IMR-90 (cell line): Measurements from ENCODE around the gene BRD1. TPM values are rescaled to one million over a fixed set of nuclear protein-coding genes. Genes with fewer than 3 reads are reported as not detected.

Experiments
- ATAC-seq: fragments of 200-7000 bp; cut with Tn5 transposase; 2 replicates; pipeline ENCODE4 v1.9.1; 2020; ENCODE audit warnings: low read depth, mild to moderate bottlenecking, moderate library complexity
- BruUV-seq: library from RNA; stranded (reverse); fragments of 400-500 nt; replicated peaks from 2 replicates; lab custom pipeline; 2021; lab: Mats Ljungman, UMichigan
- CTCF ChIA-PET: fragments of 300-600 bp; formaldehyde crosslinking; extraction: SDS; loops from one replicate; lab custom pipeline; 2021; ENCODE audit warnings: antibody characterized with exemption; lab: Yijun Ruan, JAX
- POLR2A ChIA-PET: fragments of 300-600 bp; sonication (Branson Sonifier 250); formaldehyde crosslinking; loops from one replicate; lab custom pipeline; 2022; ENCODE audit warnings: antibody characterized with exemption; ENCODE audit not compliant: unreplicated experiment; lab: Charles Lee
- DNase-seq: peaks from one replicate; pipeline ENCODE4 v3.0.0; 2013
- H2AFZ ChIP-seq: replicated peaks from 2 replicates; pipeline ENCODE3; 2013; ENCODE audit warnings: low read length, mild to moderate bottlenecking; ENCODE audit not compliant: poor library complexity
- H2AK5ac ChIP-seq: 2 replicates; pipeline ENCODE4 v1.6.1; 2013; ENCODE audit warnings: low read depth, low read length, inconsistent platforms
- H2AK9ac ChIP-seq: replicated peaks from 2 replicates; pipeline ENCODE3; 2013; ENCODE audit warnings: mild to moderate bottlenecking, low read depth, low read length, moderate library complexity; ENCODE audit not compliant: poor library complexity
- H2BK120ac ChIP-seq: 2 replicates; pipeline ENCODE4 v1.6.1; 2013; ENCODE audit warnings: low read depth, low read length, inconsistent platforms
- H2BK15ac ChIP-seq: 3 replicates; pipeline ENCODE4 v1.6.1; 2013; ENCODE audit warnings: low read depth, low read length, inconsistent platforms
- H2BK20ac ChIP-seq: 2 replicates; pipeline ENCODE4 v1.6.1; 2013; ENCODE audit warnings: low read depth, mild to moderate bottlenecking, inconsistent platforms, low read length, moderate library complexity
- H2BK5ac ChIP-seq: 2 replicates; pipeline ENCODE4 v1.6.1; 2013; ENCODE audit warnings: mild to moderate bottlenecking, low read depth, low read length, inconsistent platforms; ENCODE audit not compliant: poor library complexity, severe bottlenecking
- H3K14ac ChIP-seq: replicated peaks from 2 replicates; pipeline ENCODE4 v1.6.1; 2013; ENCODE audit warnings: low read depth, low read length, inconsistent platforms
- H3K18ac ChIP-seq: 2 replicates; pipeline ENCODE4 v1.6.1; 2013; ENCODE audit warnings: low read depth, low read length, control low read depth
- H3K23ac ChIP-seq: 2 replicates; pipeline ENCODE4 v1.6.1; 2013; ENCODE audit warnings: low read depth, low read length, inconsistent platforms
- H3K27ac ChIP-seq: 2 replicates; pipeline ENCODE4 v1.5.1; 2013; ENCODE audit warnings: mild to moderate bottlenecking, control low read depth, low read length; ENCODE audit not compliant: insufficient read depth
- H3K27me3 ChIP-seq: 2 replicates; pipeline ENCODE4 v1.6.1; 2013; ENCODE audit warnings: low read length; ENCODE audit not compliant: control insufficient read depth, insufficient read depth
- H3K36me3 ChIP-seq: 2 replicates; pipeline ENCODE4 v1.6.1; 2013; ENCODE audit warnings: low read length, mixed read lengths; ENCODE audit not compliant: control insufficient read depth, insufficient read depth
- H3K4ac ChIP-seq: 2 replicates; pipeline ENCODE4 v1.6.1; 2013; ENCODE audit warnings: low read depth, low read length, inconsistent platforms
- H3K4me1 ChIP-seq: 2 replicates; pipeline ENCODE4 v1.6.1; 2013; ENCODE audit warnings: low read length, mixed read lengths; ENCODE audit not compliant: control insufficient read depth, insufficient read depth
- H3K4me2 ChIP-seq: 2 replicates; pipeline ENCODE4 v1.6.1; 2013; ENCODE audit warnings: low read depth, mild to moderate bottlenecking, control low read depth, low read length, moderate library complexity
- H3K4me3 ChIP-seq: 2 replicates; pipeline ENCODE4 v1.5.1; 2013; ENCODE audit warnings: low read depth, mild to moderate bottlenecking, control low read depth, low read length, moderate library complexity; ENCODE audit not compliant: insufficient read depth
- H3K56ac ChIP-seq: 2 replicates; pipeline ENCODE4 v1.6.1; 2013; ENCODE audit warnings: low read length, inconsistent platforms; ENCODE audit not compliant: insufficient read depth; ENCODE audit errors: extremely low read depth
- H3K79me1 ChIP-seq, 2 experiments: 2 replicates each; pipeline ENCODE4 v1.6.1; 2013; ENCODE audit warnings: low read length in 2 of 2, inconsistent platforms in 1 of 2, low read depth in 1 of 2
- H3K9ac ChIP-seq: 2 replicates; pipeline ENCODE4 v1.6.1; 2013; ENCODE audit warnings: low read depth, low read length, control low read depth
- H3K9me1 ChIP-seq: 2 replicates; pipeline ENCODE4 v1.6.1; 2013; ENCODE audit warnings: low read length, inconsistent platforms; ENCODE audit not compliant: insufficient read depth
- H3K9me3 ChIP-seq: 2 replicates; pipeline ENCODE4 v1.6.1; 2013; ENCODE audit warnings: low read length; ENCODE audit not compliant: control insufficient read depth, insufficient read depth
- H4K20me1 ChIP-seq: 2 replicates; pipeline ENCODE4 v1.6.1; 2013; ENCODE audit warnings: low read length, inconsistent platforms; ENCODE audit not compliant: insufficient read depth
- H4K5ac ChIP-seq: 2 replicates; pipeline ENCODE4 v1.6.1; 2013; ENCODE audit warnings: mild to moderate bottlenecking, low read depth, low read length, control low read depth
- H4K8ac ChIP-seq, 2 experiments: 2 replicates each; pipeline ENCODE4 v1.6.1; 2013; ENCODE audit warnings: low read depth in 2 of 2, low read length in 2 of 2, control low read depth in 1 of 2, inconsistent platforms in 1 of 2
- H4K91ac ChIP-seq: 2 replicates; pipeline ENCODE4 v1.6.1; 2013; ENCODE audit warnings: low read depth, low read length, inconsistent platforms; ENCODE audit not compliant: insufficient read depth
- BHLHE40 ChIP-seq: fragments of 150-350 bp; IDR thresholded peaks from 2 replicates; pipeline ENCODE4 v1.6.1; 2016; ENCODE audit warnings: mild to moderate bottlenecking, low read depth, low read length
- CEBPB ChIP-seq: IDR thresholded peaks from 2 replicates; pipeline ENCODE4 v1.6.1; 2012; ENCODE audit warnings: low read depth, low read length, improper control_type of control experiment
- CHD1 ChIP-seq: IDR thresholded peaks from 2 replicates; pipeline ENCODE4 v1.6.1; 2012; ENCODE audit warnings: low read depth, low read length, improper control_type of control experiment
- FOS ChIP-seq: fragments of 150-350 bp; IDR thresholded peaks from 2 replicates; pipeline ENCODE4 v1.6.1; 2016; ENCODE audit warnings: low read depth, low read length
- MAFK ChIP-seq: IDR thresholded peaks from 2 replicates; pipeline ENCODE4 v1.6.1; 2012; ENCODE audit warnings: low read depth, low read length, improper control_type of control experiment
- MAZ ChIP-seq: IDR thresholded peaks from 2 replicates; pipeline ENCODE4 v1.6.1; 2012; ENCODE audit warnings: low read depth, mild to moderate bottlenecking, low read length, improper control_type of control experiment, moderate library complexity, borderline replicate concordance
- MXI1 ChIP-seq: IDR thresholded peaks from 2 replicates; pipeline ENCODE4 v1.6.1; 2012; ENCODE audit warnings: low read depth, mild to moderate bottlenecking, low read length, moderate library complexity, borderline replicate concordance
- NFE2L2 ChIP-seq: fragments of 150-350 bp; IDR thresholded peaks from 2 replicates; pipeline ENCODE4 v1.6.1; 2016; ENCODE audit warnings: low read depth, mild to moderate bottlenecking, low read length
- POLR2A ChIP-seq: IDR thresholded peaks from 2 replicates; pipeline ENCODE4 v1.6.1; 2012; ENCODE audit warnings: mild to moderate bottlenecking, low read depth, low read length
- RAD21 ChIP-seq: IDR thresholded peaks from 2 replicates; pipeline ENCODE4 v1.6.1; 2012; ENCODE audit warnings: low read length, improper control_type of control experiment
- RCOR1 ChIP-seq: IDR thresholded peaks from 2 replicates; pipeline ENCODE4 v1.6.1; 2012; ENCODE audit warnings: mild to moderate bottlenecking, low read length, improper control_type of control experiment; ENCODE audit not compliant: insufficient replicate concordance
- RFX5 ChIP-seq: IDR thresholded peaks from 2 replicates; pipeline ENCODE4 v1.8.0; 2012; ENCODE audit warnings: low read depth, mild to moderate bottlenecking, low read length, moderate library complexity
- SMC3 ChIP-seq: fragments of 150-350 bp; IDR thresholded peaks from 2 replicates; pipeline ENCODE4 v1.6.1; 2016; ENCODE audit warnings: low read depth, mild to moderate bottlenecking, antibody characterized with exemption, low read length, moderate library complexity
- WGBS, 2 experiments: methylation state at CpG; one replicate each; pipeline versions ENCODE4 v1.1.5 to v1.1.7; 2013; ENCODE audit warnings: missing lambda C conversion rate in 2 of 2; ENCODE audit not compliant: insufficient read length in 1 of 2; ENCODE audit errors: extremely low coverage in 2 of 2; 5-methylcytosine and 5-hydroxymethylcytosine counted together
- dilution Hi-C: fragments of 300-500 bp; cut with HindIII; formaldehyde crosslinking; loops from one replicate; pipeline ENCODE4 v1.14.3; 2018; ENCODE audit warnings: low sequenced_read_pairs; ENCODE audit not compliant: unreplicated experiment
- in situ Hi-C: fragments of 300-500 bp; cut with MboI; formaldehyde crosslinking; loops from 3 replicates; pipeline ENCODE4 v1.14.3; 2019; ENCODE audit warnings: low sequenced_read_pairs, inconsistent platforms, mixed read lengths
- intact Hi-C: fragments of 100-400 bp; cut with micrococcal nuclease; formaldehyde crosslinking; loops from 2 replicates; pipeline ENCODE4 v1.10.0; 2022
- polyA plus RNA-seq, 3 experiments: library from polyadenylated mRNA; depleted of rRNA; stranded (reverse); fragments of >200 nt; gene quantifications; 2 replicates each; pipeline ENCODE4 v1.2.3, GENCODE V29; 2012; ENCODE audit warnings: low replicate concordance in 1 of 3
- total RNA-seq: library from RNA; depleted of rRNA; stranded (reverse); fragments of >200 nt; gene quantifications from 2 replicates; pipeline ENCODE4 v1.2.3, GENCODE V29; 2012
- TF ChIP-seq, protein P1 (sequence below): fragments of 150-350 bp; IDR thresholded peaks from 2 replicates; pipeline ENCODE4 v1.6.1; 2017; ENCODE audit warnings: mild to moderate bottlenecking, antibody characterized with exemption, low read length, low read depth
- TF ChIP-seq, protein P2 (sequence below): conservative IDR thresholded peaks from 2 replicates; pipeline ENCODE4 v1.5.1; 2012; ENCODE audit warnings: mild to moderate bottlenecking, low read depth, low read length, improper control_type of control experiment
- TF ChIP-seq, protein P3 (sequence below): fragments of 150-350 bp; IDR thresholded peaks from 2 replicates; pipeline ENCODE4 v1.6.1; 2016; ENCODE audit warnings: low read depth, mild to moderate bottlenecking, low read length, moderate library complexity, borderline replicate concordance

The BRD1 gene
- total and polyA plus RNA-seq, 2 of the 4 experiments (the other 2 are of a cell fraction), result 10.0 to 10.6 TPM

DNA sequence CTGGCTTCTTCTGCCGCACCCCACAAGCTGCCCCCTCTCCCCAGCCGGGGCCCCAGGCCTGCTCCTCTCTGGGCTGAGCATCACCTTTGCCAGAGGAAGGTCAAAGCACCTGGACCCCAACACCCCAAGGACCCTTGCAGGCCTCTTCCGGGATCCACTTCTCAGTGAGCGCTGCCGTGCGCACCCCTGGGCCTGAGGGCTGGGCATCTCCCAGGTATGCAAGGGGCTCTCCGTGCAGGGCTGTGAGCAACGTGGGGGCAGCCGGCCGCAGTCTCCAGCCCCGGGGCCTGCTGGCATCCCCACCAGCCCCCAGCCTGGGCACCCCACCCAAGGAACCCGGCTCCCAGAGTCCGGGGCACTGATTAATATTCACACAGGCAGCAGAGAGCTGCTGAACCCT, 64.0 kb downstream of the BRD1 start:
- no peak overlapping the region for H3K56ac ChIP-seq
- no peak overlapping the region for H3K4ac ChIP-seq
- no peak overlapping the region for H3K9ac ChIP-seq
- H4K8ac ChIP-seq, result no peak overlapping the region
- no peak overlapping the region for H2BK5ac ChIP-seq
- no peak overlapping the region for H4K5ac ChIP-seq
- H3K79me1 ChIP-seq, result no peaks in the 10 kb centered on the region
- dilution Hi-C loops, result no loop called here
- H3K27me3 ChIP-seq, result no peaks in the 10 kb centered on the region
- no TSS peak for BruUV-seq
- no peak overlapping the region for H3K4me2 ChIP-seq
- H2BK20ac ChIP-seq, result no peak overlapping the region
- intact Hi-C loops, result no loop called here
- ATAC-seq, result no peak
- 100% methylated on average over 3 of the region's 13 CpGs; no CpG with 5 or more reads in 1 of the 2 experiments for WGBS, 2 experiments
- H2BK15ac ChIP-seq, result no peak overlapping the region
- H3K36me3 ChIP-seq, result no peaks in the 10 kb centered on the region
- no peak overlapping the region for H2AK5ac ChIP-seq
- TF ChIP-seq, protein P1, sequence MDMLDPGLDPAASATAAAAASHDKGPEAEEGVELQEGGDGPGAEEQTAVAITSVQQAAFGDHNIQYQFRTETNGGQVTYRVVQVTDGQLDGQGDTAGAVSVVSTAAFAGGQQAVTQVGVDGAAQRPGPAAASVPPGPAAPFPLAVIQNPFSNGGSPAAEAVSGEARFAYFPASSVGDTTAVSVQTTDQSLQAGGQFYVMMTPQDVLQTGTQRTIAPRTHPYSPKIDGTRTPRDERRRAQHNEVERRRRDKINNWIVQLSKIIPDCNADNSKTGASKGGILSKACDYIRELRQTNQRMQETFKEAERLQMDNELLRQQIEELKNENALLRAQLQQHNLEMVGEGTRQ, result no peak
- TF ChIP-seq MXI1 (no peak), CEBPB (no peak), BHLHE40 (no peak), RAD21 (no peak), RCOR1 (no peak), RFX5 (no peak), FOS (no peak), SMC3 (no peak), MAFK (no peak), POLR2A (no peak), MAZ (no peak), NFE2L2 (no peak), CHD1 (no peak)
- TF ChIP-seq, protein P2, sequence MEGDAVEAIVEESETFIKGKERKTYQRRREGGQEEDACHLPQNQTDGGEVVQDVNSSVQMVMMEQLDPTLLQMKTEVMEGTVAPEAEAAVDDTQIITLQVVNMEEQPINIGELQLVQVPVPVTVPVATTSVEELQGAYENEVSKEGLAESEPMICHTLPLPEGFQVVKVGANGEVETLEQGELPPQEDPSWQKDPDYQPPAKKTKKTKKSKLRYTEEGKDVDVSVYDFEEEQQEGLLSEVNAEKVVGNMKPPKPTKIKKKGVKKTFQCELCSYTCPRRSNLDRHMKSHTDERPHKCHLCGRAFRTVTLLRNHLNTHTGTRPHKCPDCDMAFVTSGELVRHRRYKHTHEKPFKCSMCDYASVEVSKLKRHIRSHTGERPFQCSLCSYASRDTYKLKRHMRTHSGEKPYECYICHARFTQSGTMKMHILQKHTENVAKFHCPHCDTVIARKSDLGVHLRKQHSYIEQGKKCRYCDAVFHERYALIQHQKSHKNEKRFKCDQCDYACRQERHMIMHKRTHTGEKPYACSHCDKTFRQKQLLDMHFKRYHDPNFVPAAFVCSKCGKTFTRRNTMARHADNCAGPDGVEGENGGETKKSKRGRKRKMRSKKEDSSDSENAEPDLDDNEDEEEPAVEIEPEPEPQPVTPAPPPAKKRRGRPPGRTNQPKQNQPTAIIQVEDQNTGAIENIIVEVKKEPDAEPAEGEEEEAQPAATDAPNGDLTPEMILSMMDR, result no peak
- TF ChIP-seq, protein P3, sequence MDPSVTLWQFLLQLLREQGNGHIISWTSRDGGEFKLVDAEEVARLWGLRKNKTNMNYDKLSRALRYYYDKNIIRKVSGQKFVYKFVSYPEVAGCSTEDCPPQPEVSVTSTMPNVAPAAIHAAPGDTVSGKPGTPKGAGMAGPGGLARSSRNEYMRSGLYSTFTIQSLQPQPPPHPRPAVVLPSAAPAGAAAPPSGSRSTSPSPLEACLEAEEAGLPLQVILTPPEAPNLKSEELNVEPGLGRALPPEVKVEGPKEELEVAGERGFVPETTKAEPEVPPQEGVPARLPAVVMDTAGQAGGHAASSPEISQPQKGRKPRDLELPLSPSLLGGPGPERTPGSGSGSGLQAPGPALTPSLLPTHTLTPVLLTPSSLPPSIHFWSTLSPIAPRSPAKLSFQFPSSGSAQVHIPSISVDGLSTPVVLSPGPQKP, result no peak
- H2AK9ac ChIP-seq, result no peak overlapping the region
- no peak overlapping the region for H2AFZ ChIP-seq
- H3K4me1 ChIP-seq, result peaks cover 3% of the 10 kb centered on the region; the same call in 1 of the 2 replicates
- H3K27ac ChIP-seq, result no peak overlapping the region
- H3K9me3 ChIP-seq, result peaks cover 2% of the 10 kb centered on the region; the same call in 1 of the 2 replicates
- in situ Hi-C loops, result no loop called here
- CTCF ChIA-PET, result no interaction called here
- H3K18ac ChIP-seq, result no peak overlapping the region
- no peak for DNase-seq
- 0 out of 2 replicates have a peak, but pooled peaks cover 4% of the 10 kb centered on the region for H4K20me1 ChIP-seq
- POLR2A ChIA-PET, result interaction anchor here (0.8 kb wide), 1 partner anchor 11 kb away, joined by 3 read pairs; no protein-coding TSS in a partner anchor
- no peak overlapping the region for H3K23ac ChIP-seq
- H4K91ac ChIP-seq, result no peak overlapping the region
- no peaks in the 10 kb centered on the region for H3K9me1 ChIP-seq
- H3K14ac ChIP-seq, result no peak overlapping the region
- H2BK120ac ChIP-seq, result no peak overlapping the region
- H3K4me3 ChIP-seq, result no peak overlapping the region
